CD4-positive, alpha-beta T cell (primary cell): ENCODE results near the gene THRA. TPM values are rescaled to one million over a fixed set of nuclear protein-coding genes. Genes with fewer than 3 reads are reported as not detected.

Experiments
- ATAC-seq: fragments of 200-7000 bp; cut with Tn5 transposase; one replicate; pipeline ENCODE4 v1.10.0; 2022; ENCODE audit warnings: mild to moderate bottlenecking; ENCODE audit not compliant: poor library complexity
- CTCF ChIA-PET: fragments of 350-600 bp; sonication (Branson Sonifier 250); formaldehyde crosslinking; loops from one replicate; lab custom pipeline; 2021; ENCODE audit warnings: antibody characterized with exemption, inconsistent platforms; lab: Charles Lee
- POLR2A ChIA-PET: fragments of 350-600 bp; sonication (Branson Sonifier 250); formaldehyde crosslinking; loops from one replicate; lab custom pipeline; 2021; ENCODE audit warnings: antibody characterized with exemption, inconsistent platforms; lab: Charles Lee
- DNase-seq, 14 experiments: peaks; one replicate each; pipeline ENCODE4 v3.0.0-alpha.2; 2013 to 2020; ENCODE audit warnings: mixed read lengths in 2 of 14
- H3K27ac ChIP-seq, 2 donors: one replicate each; pipeline versions ENCODE4 v1.5.1 to v1.7.0; 2013; ENCODE audit warnings: low read length in 2 of 2, low read depth in 1 of 2, mild to moderate bottlenecking in 1 of 2
- H3K27me3 ChIP-seq, 2 experiments: 1 replicate in 1 of 2; 2 replicates in 1 of 2; pipeline versions ENCODE4 v1.6.1 to v1.7.0; 2013; ENCODE audit warnings: low read length in 2 of 2, control low read depth in 1 of 2, mild to moderate bottlenecking in 1 of 2, moderate library complexity in 1 of 2; ENCODE audit not compliant: insufficient read depth in 2 of 2, control insufficient read depth in 1 of 2
- H3K36me3 ChIP-seq: one replicate; pipeline ENCODE4 v1.6.1; 2013; ENCODE audit warnings: low read length, control low read depth; ENCODE audit not compliant: insufficient read depth
- H3K4me1 ChIP-seq: one replicate; pipeline ENCODE4 v1.6.1; 2013; ENCODE audit warnings: low read length, control low read depth; ENCODE audit not compliant: insufficient read depth
- H3K4me3 ChIP-seq: one replicate; pipeline ENCODE4 v1.5.1; 2013; ENCODE audit warnings: mild to moderate bottlenecking, low read length, moderate library complexity
- H3K9me3 ChIP-seq, 2 experiments: 1 replicate in 1 of 2; 2 replicates in 1 of 2; pipeline versions ENCODE4 v1.6.1 to v1.7.0; 2013; ENCODE audit warnings: low read length in 2 of 2, mild to moderate bottlenecking in 2 of 2, control low read depth in 1 of 2, moderate library complexity in 1 of 2; ENCODE audit not compliant: control insufficient read depth in 1 of 2, insufficient read depth in 1 of 2
- H3K27ac Mint-ChIP-seq: one replicate; pipeline ENCODE4 v1.8.0; 2020; ENCODE audit warnings: mixed read lengths
- H3K27me3 Mint-ChIP-seq: one replicate; pipeline ENCODE4 v1.8.0; 2021; ENCODE audit warnings: mixed read lengths
- H3K36me3 Mint-ChIP-seq: one replicate; pipeline ENCODE4 v1.8.0; 2021; ENCODE audit warnings: low read depth, mixed read lengths
- H3K4me1 Mint-ChIP-seq: one replicate; pipeline ENCODE4 v1.8.0; 2021; ENCODE audit warnings: low read depth, mixed read lengths
- H3K4me3 Mint-ChIP-seq: one replicate; pipeline ENCODE4 v1.8.0; 2020; ENCODE audit warnings: mild to moderate bottlenecking, mixed read lengths
- H3K9me3 Mint-ChIP-seq: one replicate; pipeline ENCODE4 v1.8.0; 2020; ENCODE audit warnings: mixed read lengths
- CTCF ChIP-seq: fragments of 200-600 bp; IDR thresholded peaks from one replicate; pipeline ENCODE4 v1.8.0; 2022; ENCODE audit warnings: antibody characterized with exemption, mild to moderate bottlenecking
- intact Hi-C, 2 experiments: fragments of 100-400 bp; cut with DNase I in 1 of 2; cut with micrococcal nuclease in 1 of 2; formaldehyde crosslinking; loops; one replicate each; pipeline versions ENCODE4 v1.15.1 to v1.9.0; 2023 to 2025; cut with DNase I, micrococcal nuclease
- total RNA-seq, 174 experiments: library from RNA in 2 of 174; stranded (reverse) in 2 of 174; gene quantifications; one replicate each; pipeline ENCODE4 v1.2.3 and lab custom pipeline; 2021 to 2026

Gene THRA
- total RNA-seq, 2 experiments from 2014 or later = 35.2 to 36.4 TPM

- Mint-ChIP-seq H3K9me3 (no peaks in the 10 kb centered on the region), H3K36me3 (peaks cover 41% of the 10 kb centered on the region), H3K4me1 (peaks cover 37% of the 10 kb centered on the region), H3K27me3 (no peaks in the 10 kb centered on the region), H3K27ac (peak overlapping the region; percentile 82), H3K4me3 (peak overlapping the region; percentile 93)
- CTCF ChIA-PET = interaction anchor here (1.0 to 3.6 kb wide), 11 partner anchors 11 to 232 kb away, joined by 3 to 31 read pairs (median 5); partner anchors contain the start of gene CASC3
- Histone ChIP-seq H3K4me1 (peaks cover 24% of the 10 kb centered on the region), H3K27ac (peak overlapping the region; percentile 66 to 83), H3K36me3 (peaks cover 26% of the 10 kb centered on the region), H3K9me3 (no peaks in the 10 kb centered on the region), H3K27me3 (no peaks in the 10 kb centered on the region), H3K4me3 (peak overlapping the region; percentile 93)
- ATAC-seq (peak; percentile 53), DNase-seq (peak in 12 of 14 experiments; percentile 25 to 77 (median 46))
- POLR2A ChIA-PET = interaction anchor here (0.7 to 6.3 kb wide), 17 partner anchors 10 to 662 kb away, joined by 3 to 129 read pairs (median 7); partner anchors contain the start of genes CASC3, CDK12, MED24 and NR1D1
- intact Hi-C loops = loop anchor here (1.0 to 2.0 kb wide), 2 partner anchors 17 to 18 kb away; partner anchors contain the start of gene CASC3 (in 2 of the 2)
- no peak for TF ChIP-seq CTCF
These were observed 60.4 kb downstream of the THRA start for GRCh38 chr17:40122999-40123810.

GRCh38 chr17:40123811-40124114 is 61.0 kb downstream of the THRA start:
- Mint-ChIP-seq H3K4me1 (peaks cover 34% of the 10 kb centered on the region), H3K9me3 (no peaks in the 10 kb centered on the region), H3K36me3 (peaks cover 43% of the 10 kb centered on the region), H3K27ac (peak overlapping the region; percentile 82), H3K27me3 (no peaks in the 10 kb centered on the region), H3K4me3 (peak overlapping the region; percentile 93)
- H3K27me3 ChIP-seq = no peaks in the 10 kb centered on the region
- no peak for DNase-seq
- no peaks in the 10 kb centered on the region for H3K9me3 ChIP-seq
- ATAC-seq = no peak
- POLR2A ChIA-PET = interaction anchor here (0.7 to 6.3 kb wide), 18 partner anchors 10 to 663 kb away, joined by 3 to 129 read pairs (median 6); partner anchors contain the start of genes CASC3, CDK12, MED24 and NR1D1
- H3K4me3 ChIP-seq = peak overlapping the region; percentile 93
- H3K4me1 ChIP-seq = peaks cover 24% of the 10 kb centered on the region
- intact Hi-C loops = loop anchor here (1.0 to 2.0 kb wide), 2 partner anchors 17 kb away; partner anchors contain the start of gene CASC3 (in 2 of the 2)
- CTCF ChIA-PET = interaction anchor here (1.0 to 3.6 kb wide), 11 partner anchors 11 to 231 kb away, joined by 3 to 31 read pairs (median 5); partner anchors contain the start of gene CASC3
- H3K36me3 ChIP-seq = peaks cover 26% of the 10 kb centered on the region
- TF ChIP-seq CTCF = no peak
- peak overlapping the region in 1 of 2 donors; percentile 83 for H3K27ac ChIP-seq

- CTCF ChIA-PET = interaction anchor here (1.2 to 3.6 kb wide), 8 partner anchors 10 to 230 kb away, joined by 3 to 31 read pairs (median 6); partner anchors contain the start of gene CASC3
- POLR2A ChIA-PET = interaction anchor here (0.5 to 6.3 kb wide), 15 partner anchors 9 to 663 kb away, joined by 3 to 129 read pairs (median 7); partner anchors contain the start of genes CASC3, CDK12, MED24 and NR1D1
These were observed 61.7 kb downstream of the THRA start for GRCh38 chr17:40124279-40125141.

More at GRCh38 chr17:40124279-40125141, 61.7 kb downstream of the THRA start:
- no peaks in the 10 kb centered on the region for H3K9me3 ChIP-seq
- peaks cover 34% of the 10 kb centered on the region for H3K36me3 ChIP-seq
- peaks cover 24% of the 10 kb centered on the region for H3K4me1 ChIP-seq
- intact Hi-C loops = no loop called here
- DNase-seq (peak in 1 of 14 experiments; percentile 27), ATAC-seq (no peak)
- Mint-ChIP-seq H3K27me3 (no peaks in the 10 kb centered on the region), H3K4me1 (peaks cover 34% of the 10 kb centered on the region), H3K27ac (peak overlapping the region; percentile 82), H3K4me3 (peak overlapping the region; percentile 93), H3K36me3 (peaks cover 50% of the 10 kb centered on the region), H3K9me3 (no peaks in the 10 kb centered on the region)
- no peaks in the 10 kb centered on the region for H3K27me3 ChIP-seq
- TF ChIP-seq CTCF = no peak
- peak overlapping the region; percentile 93 for H3K4me3 ChIP-seq
- H3K27ac ChIP-seq = peak overlapping the region in 1 of 2 donors; percentile 0
